OCI-LY7 (cell line): ENCODE measurements around the gene SREBF1. TPM values are rescaled to one million over a fixed set of nuclear protein-coding genes. Genes with fewer than 3 reads are reported as not detected.

Source experiments
- BruUV-seq: library from RNA; stranded (reverse); fragments of 400-500 nt; replicated peaks from 2 replicates; lab custom pipeline; 2021; lab: Mats Ljungman, UMichigan
- CTCF ChIA-PET: fragments of 300-600 bp; sonication (Branson Sonifier 250); formaldehyde crosslinking; loops from one replicate; lab custom pipeline; 2022; ENCODE audit warnings: antibody characterized with exemption; ENCODE audit not compliant: unreplicated experiment; lab: Charles Lee
- POLR2A ChIA-PET: fragments of 300-600 bp; sonication (Branson Sonifier 250); formaldehyde crosslinking; loops from one replicate; lab custom pipeline; 2022; ENCODE audit warnings: antibody characterized with exemption; lab: Charles Lee
- DNase-seq: peaks from one replicate; pipeline ENCODE4 v3.0.0-alpha.2; 2015; ENCODE audit warnings: low spot score
- H2AFZ ChIP-seq: fragments of 200-600 bp; sonication (generic), shearing (Covaris generic); 2 replicates; pipeline ENCODE4 v1.6.1; 2014; ENCODE audit warnings: mild to moderate bottlenecking, antibody characterized with exemption, low read length, moderate library complexity
- H3K27ac ChIP-seq: fragments of 200-600 bp; sonication (generic); 2 replicates; pipeline ENCODE4 v1.5.1; 2014; ENCODE audit warnings: mixed run types, low read depth, mild to moderate bottlenecking, moderate library complexity, low read length, inconsistent platforms; ENCODE audit not compliant: poor library complexity, severe bottlenecking
- H3K36me3 ChIP-seq: fragments of 200-600 bp; sonication (generic); 2 replicates; pipeline ENCODE4 v1.6.1; 2014; ENCODE audit warnings: mild to moderate bottlenecking, antibody characterized with exemption, low read length, moderate library complexity, mixed read lengths; ENCODE audit not compliant: insufficient read depth
- H3K4me1 ChIP-seq: fragments of 200-600 bp; sonication (generic); 2 replicates; pipeline ENCODE4 v1.5.1; 2014; ENCODE audit warnings: mild to moderate bottlenecking, low read length; ENCODE audit not compliant: insufficient read depth, poor library complexity, severe bottlenecking
- H3K4me2 ChIP-seq: fragments of 200-600 bp; sonication (generic); 2 replicates; pipeline ENCODE4 v1.6.1; 2014; ENCODE audit warnings: mild to moderate bottlenecking, low read length
- H3K4me3 ChIP-seq: fragments of 200-600 bp; sonication (generic); 2 replicates; pipeline ENCODE4 v1.5.1; 2014; ENCODE audit warnings: mild to moderate bottlenecking, low read depth, low read length; ENCODE audit not compliant: poor library complexity, severe bottlenecking
- H3K79me2 ChIP-seq: fragments of 200-600 bp; sonication (generic); 2 replicates; pipeline ENCODE4 v1.6.1; 2016; ENCODE audit warnings: low read depth, mild to moderate bottlenecking, low read length, moderate library complexity, mixed read lengths; ENCODE audit not compliant: insufficient read depth
- H3K9me2 ChIP-seq: fragments of 200-600 bp; sonication (generic); 2 replicates; pipeline ENCODE4 v1.6.1; 2016; ENCODE audit warnings: mild to moderate bottlenecking, low read length, mixed read lengths; ENCODE audit not compliant: insufficient read depth
- H3K9me3 ChIP-seq: fragments of 200-600 bp; sonication (generic); 2 replicates; pipeline ENCODE4 v1.6.1; 2014; ENCODE audit warnings: mild to moderate bottlenecking, mixed run types, low read length, mixed read lengths
- H4K20me1 ChIP-seq: fragments of 200-600 bp; sonication (generic); 2 replicates; pipeline ENCODE4 v1.6.1; 2014; ENCODE audit warnings: mild to moderate bottlenecking, antibody characterized with exemption, low read length, moderate library complexity, mixed read lengths; ENCODE audit not compliant: insufficient read depth
- EZH2phosphoT487 ChIP-seq: fragments of 200-600 bp; sonication (generic); IDR thresholded peaks from 2 replicates; pipeline ENCODE4 v1.6.1; 2018; ENCODE audit warnings: low read depth, borderline replicate concordance, mild to moderate bottlenecking, mixed run types, antibody characterized with exemption, low read length, moderate library complexity, mixed read lengths
- intact Hi-C: fragments of 100-400 bp; cut with micrococcal nuclease; formaldehyde crosslinking; loops from one replicate; pipeline ENCODE4 v1.10.0; 2022; ENCODE audit not compliant: unreplicated experiment
- total RNA-seq, 2 experiments: library from RNA; depleted of rRNA in 1 of 2; stranded (reverse); fragments of >200 nt in 1 of 2; shearing (Covaris generic) in 1 of 2; gene quantifications; 2 replicates each; pipeline ENCODE4 v1.2.3, GENCODE V29; 2014 to 2022
- TF ChIP-seq, protein P1 (sequence below): fragments of 200-600 bp; sonication (generic); conservative IDR thresholded peaks from 2 replicates; pipeline ENCODE4 v1.5.1; 2014; ENCODE audit warnings: mild to moderate bottlenecking, antibody characterized with exemption, low read length, moderate library complexity, mixed read lengths

SREBF1 gene
- total RNA-seq, 2 experiments from 2014 or later: 70.4 to 187 TPM

DNA sequence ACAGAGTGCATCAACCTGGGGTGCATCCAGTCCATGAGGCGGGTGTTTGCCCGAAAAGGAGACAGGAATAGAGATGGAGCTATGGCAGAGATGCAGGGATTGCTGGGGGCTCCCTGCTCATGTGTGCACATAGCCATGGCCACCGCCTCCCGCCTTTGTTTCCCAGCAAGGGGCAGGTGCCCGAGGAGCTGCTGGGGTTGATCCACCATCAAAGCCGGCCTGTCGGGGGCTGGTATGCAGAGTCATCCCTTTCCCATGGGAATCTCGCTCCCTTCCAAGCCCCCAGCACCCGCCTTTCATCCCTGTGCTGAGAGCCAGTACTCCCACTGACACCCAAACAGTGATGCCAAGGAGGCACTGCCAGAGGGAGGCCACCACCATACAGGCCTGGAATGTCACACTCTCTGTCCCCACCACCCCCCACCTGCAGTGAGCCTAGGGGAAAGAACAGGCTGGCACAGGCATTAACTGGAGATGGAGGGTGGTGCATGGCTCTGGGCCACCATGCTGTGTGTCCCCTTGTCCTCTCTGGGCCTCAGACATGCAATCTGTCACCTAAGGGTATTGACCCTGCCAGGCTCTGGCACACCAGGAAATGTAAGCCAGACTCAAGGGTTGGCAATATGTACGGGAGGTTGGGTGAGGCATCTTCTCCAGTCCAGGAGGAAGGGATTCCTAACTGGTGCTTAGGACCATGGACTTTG lies 65.1 kb downstream of the SREBF1 start:
- no peaks in the 10 kb centered on the region for H3K9me3 ChIP-seq
- no peak overlapping the region for H3K4me3 ChIP-seq
- H2AFZ ChIP-seq: no peak overlapping the region
- no peak for DNase-seq
- CTCF ChIA-PET: no interaction called here
- H3K27ac ChIP-seq: no peak overlapping the region
- H3K4me1 ChIP-seq: peaks cover 43% of the 10 kb centered on the region
- no peak overlapping the region for H3K4me2 ChIP-seq
- BruUV-seq: no TSS peak
- TF ChIP-seq EZH2phosphoT487: no peak
- TF ChIP-seq, protein P1, sequence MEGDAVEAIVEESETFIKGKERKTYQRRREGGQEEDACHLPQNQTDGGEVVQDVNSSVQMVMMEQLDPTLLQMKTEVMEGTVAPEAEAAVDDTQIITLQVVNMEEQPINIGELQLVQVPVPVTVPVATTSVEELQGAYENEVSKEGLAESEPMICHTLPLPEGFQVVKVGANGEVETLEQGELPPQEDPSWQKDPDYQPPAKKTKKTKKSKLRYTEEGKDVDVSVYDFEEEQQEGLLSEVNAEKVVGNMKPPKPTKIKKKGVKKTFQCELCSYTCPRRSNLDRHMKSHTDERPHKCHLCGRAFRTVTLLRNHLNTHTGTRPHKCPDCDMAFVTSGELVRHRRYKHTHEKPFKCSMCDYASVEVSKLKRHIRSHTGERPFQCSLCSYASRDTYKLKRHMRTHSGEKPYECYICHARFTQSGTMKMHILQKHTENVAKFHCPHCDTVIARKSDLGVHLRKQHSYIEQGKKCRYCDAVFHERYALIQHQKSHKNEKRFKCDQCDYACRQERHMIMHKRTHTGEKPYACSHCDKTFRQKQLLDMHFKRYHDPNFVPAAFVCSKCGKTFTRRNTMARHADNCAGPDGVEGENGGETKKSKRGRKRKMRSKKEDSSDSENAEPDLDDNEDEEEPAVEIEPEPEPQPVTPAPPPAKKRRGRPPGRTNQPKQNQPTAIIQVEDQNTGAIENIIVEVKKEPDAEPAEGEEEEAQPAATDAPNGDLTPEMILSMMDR: no peak
- H3K36me3 ChIP-seq: no peaks in the 10 kb centered on the region
- no peaks in the 10 kb centered on the region for H3K9me2 ChIP-seq
- H3K79me2 ChIP-seq: peaks cover 16% of the 10 kb centered on the region; the same call in 1 of the 2 replicates
- intact Hi-C loops: no loop called here
- no peaks in the 10 kb centered on the region for H4K20me1 ChIP-seq
- POLR2A ChIA-PET: no interaction called here

DNA sequence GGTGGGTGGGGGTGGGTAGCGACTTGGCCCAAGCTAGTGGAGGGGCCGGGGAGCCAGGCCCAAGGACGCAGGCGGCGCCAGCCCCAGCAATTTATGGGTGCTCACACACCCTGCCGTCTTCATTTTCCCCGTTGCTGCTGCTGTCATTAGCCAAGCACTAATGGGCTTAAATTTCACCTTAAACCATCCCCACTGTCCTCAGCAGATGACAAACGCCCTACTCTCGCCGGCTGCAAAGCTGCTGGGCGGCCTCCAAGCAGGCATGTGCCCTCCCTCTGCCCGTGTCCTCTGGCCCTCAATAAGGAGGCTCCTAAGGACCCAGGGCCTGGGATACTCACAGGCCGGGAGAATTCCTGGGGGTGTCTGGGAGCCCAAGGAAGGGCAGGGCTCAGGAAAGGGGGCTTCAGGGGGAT lies 66.1 kb downstream of the SREBF1 start:
- no peak for TF ChIP-seq EZH2phosphoT487
- TF ChIP-seq, protein P1: no peak
- peaks cover 19% of the 10 kb centered on the region; the same call in 1 of the 2 replicates for H3K79me2 ChIP-seq
- H3K27ac ChIP-seq: no peak overlapping the region
- no peak overlapping the region for H3K4me2 ChIP-seq
- ChIA-PET CTCF (no interaction called here), POLR2A (no interaction called here)
- H4K20me1 ChIP-seq: no peaks in the 10 kb centered on the region
- no peaks in the 10 kb centered on the region for H3K36me3 ChIP-seq
- no TSS peak for BruUV-seq
- H3K4me3 ChIP-seq: no peak overlapping the region
- DNase-seq: no peak
- intact Hi-C loops: no loop called here
- no peak overlapping the region for H2AFZ ChIP-seq
- no peaks in the 10 kb centered on the region for H3K9me2 ChIP-seq
- peaks cover 44% of the 10 kb centered on the region for H3K4me1 ChIP-seq
- no peaks in the 10 kb centered on the region for H3K9me3 ChIP-seq
